Left kidney (tissue), 2 donors: Measurements from ENCODE around the gene SMOC2. TPM values are rescaled to one million over a fixed set of nuclear protein-coding genes. Genes with fewer than 3 reads are reported as not detected.

ENCODE experiments used
- DNase-seq: peaks from one replicate; pipeline ENCODE4 v3.0.0-alpha.2; 2013
- polyA plus RNA-seq: library from polyadenylated mRNA; unstranded; fragments of 120-200 nt; gene quantifications from one replicate; pipeline ENCODE4 v1.2.1, GENCODE V29; 2013; ENCODE audit not compliant: insufficient read length

The SMOC2 gene
- polyA plus RNA-seq, 1 donor = 20.5 TPM

- DNase-seq = no peak
These were observed 184.0 kb downstream of the SMOC2 start for GRCh38 chr6:168624948-168625347.

GRCh38 chr6:168625602-168626001 is 184.6 kb downstream of the SMOC2 start:
- no peak for DNase-seq

- no peak for DNase-seq
These were observed 185.1 kb downstream of the SMOC2 start for GRCh38 chr6:168626046-168626602.

- DNase-seq = no peak
These were observed 186.7 kb downstream of the SMOC2 start for GRCh38 chr6:168627506-168628175.

- no peak for DNase-seq
These were observed 187.2 kb downstream of the SMOC2 start for GRCh38 chr6:168628176-168628553.

- no peak for DNase-seq
These were observed 187.8 kb downstream of the SMOC2 start for GRCh38 chr6:168628732-168629245.

GRCh38 chr6:168631564-168631963 is 190.6 kb downstream of the SMOC2 start:
- DNase-seq = no peak

- DNase-seq = no peak
These were observed 191.7 kb downstream of the SMOC2 start for GRCh38 chr6:168632694-168633093.

GRCh38 chr6:168634541-168635328 is 193.8 kb downstream of the SMOC2 start:
- peak; percentile 71 for DNase-seq

- no peak for DNase-seq
These were observed 195.4 kb downstream of the SMOC2 start for GRCh38 chr6:168636147-168637004.

- DNase-seq = no peak
These were observed 196.8 kb downstream of the SMOC2 start for GRCh38 chr6:168637834-168638233.

GRCh38 chr6:168638468-168639271 is 197.7 kb downstream of the SMOC2 start:
- DNase-seq = no peak

- no peak for DNase-seq
These were observed 199.2 kb downstream of the SMOC2 start for GRCh38 chr6:168640181-168640580.

GRCh38 chr6:168640768-168641167 is 199.8 kb downstream of the SMOC2 start:
- no peak for DNase-seq

- DNase-seq = no peak
These were observed 200.5 kb downstream of the SMOC2 start for GRCh38 chr6:168641446-168641845.

GRCh38 chr6:168643401-168643800 is 202.4 kb downstream of the SMOC2 start:
- DNase-seq = no peak

- DNase-seq = no peak
These were observed 204.3 kb downstream of the SMOC2 start for GRCh38 chr6:168645326-168645725.

GRCh38 chr6:168647271-168647670 is 206.3 kb downstream of the SMOC2 start:
- no peak for DNase-seq

- no peak for DNase-seq
These were observed 207.5 kb downstream of the SMOC2 start for GRCh38 chr6:168648240-168649125.

- no peak for DNase-seq
These were observed 208.2 kb downstream of the SMOC2 start for GRCh38 chr6:168649209-168649608.
